GM23338 (cell line): Measurements from ENCODE around the gene RNF40. TPM values are rescaled to one million over a fixed set of nuclear protein-coding genes. Genes with fewer than 3 reads are reported as not detected.

Experiments
- ATAC-seq: fragments of 200-7000 bp; cut with Tn5 transposase; 3 replicates; pipeline ENCODE4 v1.9.1; 2020
- DNase-seq: peaks from one replicate; pipeline ENCODE4 v3.0.0-alpha.2; 2015; ENCODE audit warnings: low spot score
- H2AFZ ChIP-seq: fragments of 200-600 bp; sonication (generic); 2 replicates; pipeline ENCODE4 v1.8.0; 2016; ENCODE audit warnings: antibody characterized with exemption, mild to moderate bottlenecking, moderate library complexity
- H3F3A ChIP-seq: fragments of 200-600 bp; sonication (generic); replicated peaks from 2 replicates; pipeline ENCODE4 v1.8.0; 2017; ENCODE audit warnings: antibody characterized with exemption, mixed run types, low read depth
- H3K27ac ChIP-seq: fragments of 200-600 bp; sonication (generic); 2 replicates; pipeline ENCODE4 v1.6.1; 2016; ENCODE audit warnings: low read depth
- H3K27me3 ChIP-seq: fragments of 200-600 bp; sonication (generic); 2 replicates; pipeline ENCODE4 v1.8.0; 2016; ENCODE audit warnings: mild to moderate bottlenecking, mixed run types, moderate library complexity; ENCODE audit not compliant: insufficient read depth
- H3K36me3 ChIP-seq: fragments of 200-600 bp; sonication (generic); 2 replicates; pipeline ENCODE4 v1.8.0; 2016; ENCODE audit warnings: mild to moderate bottlenecking; ENCODE audit not compliant: insufficient read depth
- H3K4me1 ChIP-seq: fragments of 200-600 bp; sonication (generic); 2 replicates; pipeline ENCODE4 v1.8.0; 2016; ENCODE audit warnings: mild to moderate bottlenecking, moderate library complexity; ENCODE audit not compliant: insufficient read depth
- H3K4me2 ChIP-seq: fragments of 200-600 bp; sonication (generic); 2 replicates; pipeline ENCODE4 v1.7.1; 2017; ENCODE audit warnings: mixed run types
- H3K4me3 ChIP-seq: fragments of 200-600 bp; sonication (generic); 2 replicates; pipeline ENCODE4 v1.6.1; 2016; ENCODE audit warnings: mixed run types
- H3K79me2 ChIP-seq: fragments of 200-600 bp; sonication (generic); replicated peaks from 2 replicates; pipeline ENCODE4 v1.8.0; 2017; ENCODE audit warnings: mild to moderate bottlenecking; ENCODE audit not compliant: insufficient read depth
- H3K9me2 ChIP-seq: fragments of 200-600 bp; sonication (generic); 2 replicates; pipeline ENCODE4 v1.8.0; 2017; ENCODE audit not compliant: insufficient read depth
- H4K20me1 ChIP-seq: fragments of 200-600 bp; sonication (generic); replicated peaks from 2 replicates; pipeline ENCODE4 v1.8.0; 2017; ENCODE audit warnings: mild to moderate bottlenecking; ENCODE audit not compliant: insufficient read depth
- H3K27ac Mint-ChIP-seq: 2 replicates; pipeline ENCODE4 v1.8.0; 2020; ENCODE audit warnings: inconsistent platforms, mild to moderate bottlenecking, moderate library complexity, mixed read lengths
- H3K27me3 Mint-ChIP-seq: 3 replicates; pipeline ENCODE4 v1.8.0; 2022; ENCODE audit warnings: low read depth, mild to moderate bottlenecking, moderate library complexity, mixed read lengths, inconsistent platforms; ENCODE audit not compliant: insufficient read depth, poor library complexity
- H3K36me3 Mint-ChIP-seq: 3 replicates; pipeline ENCODE4 v1.8.0; 2021; ENCODE audit warnings: low read depth, mild to moderate bottlenecking, inconsistent platforms, moderate library complexity, mixed read lengths
- H3K4me1 Mint-ChIP-seq: 3 replicates; pipeline ENCODE4 v1.8.0; 2020; ENCODE audit warnings: mild to moderate bottlenecking, inconsistent platforms, mixed read lengths
- H3K4me3 Mint-ChIP-seq: 3 replicates; pipeline ENCODE4 v1.8.0; 2021; ENCODE audit warnings: moderate library complexity, mild to moderate bottlenecking, inconsistent platforms, mixed read lengths
- H3K9me3 Mint-ChIP-seq: 3 replicates; pipeline ENCODE4 v1.8.0; 2020; ENCODE audit warnings: moderate library complexity, mild to moderate bottlenecking, inconsistent platforms, mixed read lengths
- CREB1 ChIP-seq: fragments of 250-450 bp; sonication (Bioruptor Pico); IDR thresholded peaks from 2 replicates; pipeline ENCODE4 v1.5.0; 2020; ENCODE audit warnings: low read depth, mild to moderate bottlenecking, moderate library complexity
- CTCF ChIP-seq, 2 experiments: fragments of 200-600 bp in 1 of 2; sonication (generic) in 1 of 2; conservative IDR thresholded peaks; 2 replicates each; pipeline versions ENCODE4 v1.5.1 to v1.6.1; 2016 to 2017; ENCODE audit warnings: antibody characterized with exemption in 2 of 2, low read depth in 2 of 2, mild to moderate bottlenecking in 2 of 2, moderate library complexity in 1 of 2
- ETS1 ChIP-seq: IDR thresholded peaks from 2 replicates; pipeline ENCODE4 v1.6.1; 2016; ENCODE audit warnings: antibody characterized with exemption
- EZH2 ChIP-seq: fragments of 200-600 bp; sonication (generic); IDR thresholded peaks from one replicate; pipeline ENCODE4 v1.8.0; 2017; ENCODE audit warnings: antibody characterized with exemption, mild to moderate bottlenecking, low read depth; ENCODE audit not compliant: unreplicated experiment
- EZH2phosphoT487 ChIP-seq: fragments of 200-600 bp; sonication (generic); IDR thresholded peaks from one replicate; pipeline ENCODE4 v1.8.1; 2018; ENCODE audit warnings: antibody characterized with exemption; ENCODE audit not compliant: unreplicated experiment
- JUNB ChIP-seq: IDR thresholded peaks from one replicate; pipeline ENCODE4 v1.6.1; 2016; ENCODE audit warnings: antibody characterized with exemption; ENCODE audit not compliant: unreplicated experiment
- NANOG ChIP-seq: IDR thresholded peaks from 2 replicates; pipeline ENCODE4 v1.6.1; 2016; ENCODE audit warnings: antibody characterized with exemption, borderline replicate concordance
- POLR2AphosphoS5 ChIP-seq: IDR thresholded peaks from 2 replicates; pipeline ENCODE4 v1.6.1; 2016; ENCODE audit warnings: antibody characterized with exemption, low read depth
- REST ChIP-seq: IDR thresholded peaks from one replicate; pipeline ENCODE4 v1.6.1; 2018; ENCODE audit warnings: antibody characterized with exemption; ENCODE audit not compliant: unreplicated experiment
- STAT1 ChIP-seq: IDR thresholded peaks from one replicate; pipeline ENCODE4 v1.6.1; 2016; ENCODE audit warnings: antibody characterized with exemption; ENCODE audit not compliant: unreplicated experiment
- ZNF114 ChIP-seq: fragments of 250-450 bp; sonication (Bioruptor Pico); IDR thresholded peaks from 2 replicates; pipeline ENCODE4 v1.5.0; 2020; ENCODE audit warnings: mild to moderate bottlenecking, moderate library complexity
- ZNF331 ChIP-seq: fragments of 250-450 bp; sonication (Bioruptor Pico); IDR thresholded peaks from 2 replicates; pipeline ENCODE4 v1.5.0; 2020; ENCODE audit warnings: low read depth, mild to moderate bottlenecking, moderate library complexity
- ZNF462 ChIP-seq: fragments of 250-450 bp; sonication (Bioruptor Pico); IDR thresholded peaks from 2 replicates; pipeline ENCODE4 v1.5.0; 2020; ENCODE audit warnings: mild to moderate bottlenecking, moderate library complexity
- polyA plus RNA-seq: library from polyadenylated mRNA; unstranded; fragments of >200 nt; fragmentation: Nextera tagmentation; extraction: Ambion mirVana; gene quantifications from 2 replicates; pipeline ENCODE4 v1.2.1, GENCODE V29; 2016
- total RNA-seq: library from RNA; depleted of rRNA; stranded (reverse); fragments of >200 nt; shearing (Covaris generic); gene quantifications from 2 replicates; pipeline ENCODE4 v1.2.3, GENCODE V29; 2014

The RNF40 gene
- total and polyA plus RNA-seq, 2 experiments from 2014 or later: 36.0 to 78.5 TPM

- Histone ChIP-seq H3K27ac (no peak overlapping the region), H3F3A (no peaks in the 10 kb centered on the region; the same call in 1 of the 2 replicates), H4K20me1 (peaks cover 37% of the 10 kb centered on the region), H3K4me3 (no peak overlapping the region), H3K36me3 (peaks cover 52% of the 10 kb centered on the region), H3K4me2 (no peak overlapping the region), H3K4me1 (peaks cover 16% of the 10 kb centered on the region), H2AFZ (no peak overlapping the region), H3K79me2 (peaks cover 28% of the 10 kb centered on the region), H3K9me2 (no peaks in the 10 kb centered on the region), H3K27me3 (no peaks in the 10 kb centered on the region)
- ATAC-seq (no peak), DNase-seq (no peak)
- Mint-ChIP-seq H3K27ac (no peak overlapping the region), H3K27me3 (peaks cover 10% of the 10 kb centered on the region), H3K4me1 (peaks cover 16% of the 10 kb centered on the region), H3K4me3 (no peak overlapping the region), H3K9me3 (no peaks in the 10 kb centered on the region), H3K36me3 (peaks cover 88% of the 10 kb centered on the region)
- TF ChIP-seq EZH2phosphoT487: no peak
- no peak for TF ChIP-seq NANOG
- no peak for TF ChIP-seq REST
- no peak for TF ChIP-seq CTCF (conservative IDR thresholded peaks at IDR 0.05; ENCODE audit: low read depth in 2 of 2)
- no peak for TF ChIP-seq ZNF331
- TF ChIP-seq POLR2AphosphoS5: no peak
- TF ChIP-seq ETS1: no peak
- TF ChIP-seq EZH2: no peak
- no peak for TF ChIP-seq JUNB
- no peak for TF ChIP-seq CREB1
- no peak for TF ChIP-seq ZNF114 (CRISPR knock-in tag)
- no peak for TF ChIP-seq STAT1
- TF ChIP-seq ZNF462 (CRISPR knock-in tag): no peak
These were observed 37.3 kb upstream of the RNF40 start for GRCh38 chr16:30724641-30725417.
